GM18526 (cell line): ENCODE results near the gene MXRA7.

Experiments
- POLR2A ChIP-seq: IDR thresholded peaks from 3 replicates; pipeline ENCODE4 v1.6.1; 2011; ENCODE audit not compliant: insufficient read length; ENCODE audit errors: extremely low read depth

The MXRA7 gene

DNA sequence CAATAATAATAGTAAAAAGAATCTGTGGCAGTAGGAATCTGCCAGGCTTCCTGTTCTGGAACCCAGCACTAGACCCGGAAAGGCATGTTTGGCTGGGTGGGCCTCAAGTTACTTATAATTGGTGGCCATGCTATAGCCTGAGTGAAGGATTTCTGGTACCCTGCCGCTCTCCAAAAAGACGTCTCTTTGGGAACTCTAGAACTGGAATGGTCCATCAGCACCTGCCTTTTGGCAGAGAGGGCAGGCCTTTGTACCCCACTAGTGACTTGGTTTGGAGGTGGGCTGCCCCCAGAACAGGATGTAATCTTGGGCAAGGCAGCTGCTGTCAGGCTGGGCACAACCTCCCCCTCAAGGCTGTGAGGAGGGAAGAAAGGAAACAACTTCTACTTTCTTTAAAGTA, 37.9 kb downstream of the MXRA7 start:
- TF ChIP-seq POLR2A, result no peak

DNA sequence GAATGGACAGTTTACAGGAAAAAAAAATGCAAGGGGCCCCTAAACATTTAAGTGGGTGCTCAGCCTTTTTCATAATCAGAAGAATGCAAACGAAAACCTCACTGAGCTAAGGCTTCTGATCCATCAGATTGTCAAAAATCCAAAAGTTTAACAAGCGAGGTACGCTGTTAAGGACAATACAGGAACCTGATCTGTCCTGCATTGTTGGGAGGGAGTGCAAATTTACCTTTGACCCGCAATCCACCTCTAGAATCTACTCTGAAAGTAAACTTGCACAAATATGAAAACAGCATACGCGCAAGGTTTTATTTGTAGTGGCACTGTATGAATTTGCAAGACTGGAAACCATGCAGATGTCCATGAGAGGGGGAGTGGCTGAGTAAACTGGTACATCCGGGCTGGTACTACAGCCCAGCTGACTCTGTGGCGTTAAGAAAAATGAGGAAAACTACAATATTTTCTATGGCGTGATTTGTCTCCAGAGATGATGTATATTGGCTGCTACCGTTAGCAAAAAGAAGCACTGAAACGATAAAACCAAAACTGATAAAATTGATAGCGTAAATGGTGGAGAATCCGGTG, 38.4 kb downstream of the MXRA7 start:
- TF ChIP-seq POLR2A, result no peak

DNA sequence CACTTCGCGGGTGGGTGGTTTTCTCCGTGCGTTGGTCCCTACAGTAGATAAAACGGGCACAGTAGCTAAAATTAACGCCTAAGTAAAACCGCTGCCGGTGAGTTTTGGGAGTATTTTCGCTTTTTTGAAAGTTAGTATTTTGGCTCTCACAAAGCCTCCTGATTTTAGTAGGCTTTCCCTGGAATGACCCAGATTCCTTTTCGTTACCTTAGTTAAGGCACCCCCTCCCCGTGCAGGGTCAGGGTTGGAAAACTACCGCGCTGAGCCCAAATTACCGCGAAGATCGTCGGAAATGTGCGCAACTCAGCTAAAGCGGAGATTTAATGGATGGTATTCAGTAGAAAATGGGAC, 38.9 kb downstream of the MXRA7 start:
- peak; percentile 49 for TF ChIP-seq POLR2A

DNA sequence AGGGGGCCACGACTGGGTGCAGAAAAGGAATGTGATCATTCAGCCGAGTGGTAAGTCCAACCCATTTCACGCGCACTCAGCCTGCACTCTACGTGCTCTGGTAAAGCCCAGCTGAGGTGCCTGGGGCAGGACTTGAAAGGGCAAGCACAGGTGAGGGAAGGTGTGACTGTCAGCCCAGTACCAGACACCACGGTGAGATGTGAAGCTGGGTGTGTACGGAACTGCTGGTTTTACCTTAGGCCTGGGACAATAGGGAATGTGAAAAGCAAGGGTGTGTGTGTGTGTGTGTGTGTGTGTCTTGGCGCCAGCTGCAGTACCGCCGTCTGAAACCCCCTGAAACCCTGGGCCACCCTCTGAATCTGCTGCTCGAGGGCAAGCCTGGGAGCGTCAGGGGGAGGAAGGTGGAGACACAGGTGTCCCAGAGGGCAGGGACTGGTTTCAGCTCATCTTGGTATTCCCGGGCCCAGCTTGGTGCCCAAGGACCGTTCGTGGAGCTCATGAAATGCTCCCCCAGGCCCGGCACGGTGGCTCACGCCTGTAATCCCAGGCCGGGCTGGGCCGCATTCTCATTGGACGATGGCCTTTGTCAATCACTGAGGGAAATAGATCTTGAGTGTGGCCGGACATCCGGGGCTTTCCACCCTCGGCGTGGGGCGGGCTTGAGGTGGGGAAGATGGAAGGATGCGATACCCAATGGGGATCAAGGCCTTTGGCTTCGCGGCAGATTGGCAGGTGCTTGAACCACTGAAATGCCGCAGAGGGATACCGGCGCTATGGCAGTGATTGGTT, 39.4 kb downstream of the MXRA7 start:
- TF ChIP-seq POLR2A, result peak; percentile 60

DNA sequence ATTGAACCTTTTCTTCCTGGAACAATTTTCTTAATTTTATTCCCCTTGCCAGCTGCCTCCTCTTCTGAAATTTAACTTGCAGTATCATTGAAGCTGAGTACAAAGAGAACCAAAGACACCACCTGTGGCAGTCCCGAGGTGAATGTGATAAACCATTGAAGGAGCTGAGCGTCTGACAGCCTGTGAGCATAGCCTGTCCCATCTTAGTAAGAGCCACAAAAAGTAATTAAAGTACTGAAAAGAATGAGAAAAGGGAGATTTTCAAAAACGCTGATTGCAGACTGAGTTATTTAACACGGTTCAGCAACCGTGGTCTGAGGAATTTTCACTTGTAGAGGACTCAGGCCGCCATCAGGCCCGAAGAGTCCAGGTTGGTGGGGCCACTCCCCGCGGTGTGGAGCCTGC, 40.0 kb downstream of the MXRA7 start:
- TF ChIP-seq POLR2A, result no peak

DNA sequence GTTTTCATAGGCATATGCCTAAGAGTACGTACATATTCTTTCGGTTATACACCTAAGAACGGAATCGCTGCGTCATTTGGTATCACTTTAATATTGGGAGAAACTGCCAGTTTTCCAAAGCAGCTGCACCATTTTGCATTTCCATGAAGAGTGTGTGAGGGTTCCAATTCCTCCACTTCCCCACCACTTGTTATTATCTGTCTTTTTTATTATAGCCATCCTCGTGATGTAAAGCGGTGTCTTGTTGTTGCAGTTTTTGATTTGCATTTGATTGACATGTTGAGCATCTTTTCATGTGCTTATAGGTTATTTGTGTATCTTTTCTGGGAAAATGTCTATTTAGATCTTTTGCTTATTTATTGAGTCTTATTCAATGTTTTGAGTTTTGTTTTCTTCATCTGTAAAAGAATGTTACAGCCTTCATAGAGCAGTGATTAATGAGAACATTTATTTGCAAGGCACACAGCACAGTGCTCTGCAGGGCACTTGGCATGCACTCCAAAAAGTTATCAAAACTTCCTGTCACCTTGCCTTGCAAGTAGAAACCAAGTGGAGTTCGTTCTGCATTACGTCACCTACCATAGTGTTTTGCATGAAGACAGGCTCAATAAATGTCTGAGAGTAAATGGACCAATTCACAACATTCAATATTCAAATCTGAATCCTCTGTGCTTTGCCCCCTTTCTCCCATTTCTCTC, 40.6 kb downstream of the MXRA7 start:
- TF ChIP-seq POLR2A, result no peak

DNA sequence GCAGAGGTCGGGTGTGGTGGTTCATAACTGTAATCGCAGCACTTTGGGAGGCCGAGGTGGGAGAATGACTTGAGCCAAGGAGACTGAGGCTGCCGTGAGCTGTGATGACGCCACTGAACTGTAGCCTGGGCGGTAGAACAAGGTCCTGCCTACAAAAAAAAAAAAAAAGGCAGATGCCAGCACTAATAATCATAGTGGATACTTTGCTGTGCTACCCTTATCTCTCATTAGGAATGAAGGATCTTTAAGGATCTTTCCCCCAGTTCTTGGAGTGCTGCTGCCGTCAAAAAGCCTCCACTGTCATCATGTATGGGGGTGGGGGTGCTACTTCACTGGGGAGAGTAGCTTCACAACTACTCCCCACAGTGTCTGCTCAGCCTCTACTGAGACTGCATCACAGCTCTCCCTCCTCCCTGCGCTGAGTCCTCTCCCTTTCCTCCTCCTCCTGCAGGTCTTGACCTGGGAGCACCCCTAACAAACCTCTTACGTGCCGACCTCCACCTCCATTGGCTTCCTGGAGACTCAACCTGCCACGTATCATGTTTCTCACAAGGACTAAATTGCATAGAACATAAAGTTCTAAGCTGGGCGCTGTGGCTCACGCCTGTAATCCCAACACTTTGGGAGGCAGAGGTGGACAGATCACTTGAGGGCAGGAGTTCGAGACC, 42.8 kb downstream of the MXRA7 start:
- TF ChIP-seq POLR2A, result no peak

DNA sequence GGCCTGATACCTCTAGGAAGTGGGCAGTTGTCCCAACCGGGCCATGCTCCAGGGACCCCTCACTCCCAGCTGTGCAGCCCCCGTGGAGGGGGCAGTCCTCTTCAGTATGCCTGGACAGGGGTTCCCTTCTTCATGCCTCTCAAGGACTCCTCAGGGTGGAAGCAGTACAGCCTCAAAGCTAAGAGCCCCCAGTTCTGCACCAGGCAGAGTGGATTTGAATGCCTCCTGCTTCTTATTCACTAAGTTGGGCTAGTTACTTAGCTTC, 43.3 kb downstream of the MXRA7 start:
- no peak for TF ChIP-seq POLR2A

DNA sequence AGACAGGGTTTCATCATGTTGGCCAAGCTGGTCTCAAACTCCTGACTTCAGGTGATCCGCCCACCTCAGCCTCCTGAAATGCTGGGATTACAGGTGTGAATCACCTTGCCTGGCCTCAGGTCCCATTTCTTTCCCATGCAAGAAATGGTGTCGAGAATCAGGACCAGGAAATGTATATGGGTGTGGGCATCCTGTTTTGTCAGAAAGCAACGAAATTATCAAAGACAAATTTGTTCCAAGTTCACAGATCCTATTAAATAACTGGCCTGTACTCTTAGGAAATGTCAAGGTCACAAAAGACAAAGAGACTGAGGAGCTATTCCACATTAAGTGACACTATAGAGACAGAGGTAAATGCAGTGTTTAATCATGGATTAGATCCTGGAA, 50.1 kb downstream of the MXRA7 start:
- TF ChIP-seq POLR2A, result no peak

DNA sequence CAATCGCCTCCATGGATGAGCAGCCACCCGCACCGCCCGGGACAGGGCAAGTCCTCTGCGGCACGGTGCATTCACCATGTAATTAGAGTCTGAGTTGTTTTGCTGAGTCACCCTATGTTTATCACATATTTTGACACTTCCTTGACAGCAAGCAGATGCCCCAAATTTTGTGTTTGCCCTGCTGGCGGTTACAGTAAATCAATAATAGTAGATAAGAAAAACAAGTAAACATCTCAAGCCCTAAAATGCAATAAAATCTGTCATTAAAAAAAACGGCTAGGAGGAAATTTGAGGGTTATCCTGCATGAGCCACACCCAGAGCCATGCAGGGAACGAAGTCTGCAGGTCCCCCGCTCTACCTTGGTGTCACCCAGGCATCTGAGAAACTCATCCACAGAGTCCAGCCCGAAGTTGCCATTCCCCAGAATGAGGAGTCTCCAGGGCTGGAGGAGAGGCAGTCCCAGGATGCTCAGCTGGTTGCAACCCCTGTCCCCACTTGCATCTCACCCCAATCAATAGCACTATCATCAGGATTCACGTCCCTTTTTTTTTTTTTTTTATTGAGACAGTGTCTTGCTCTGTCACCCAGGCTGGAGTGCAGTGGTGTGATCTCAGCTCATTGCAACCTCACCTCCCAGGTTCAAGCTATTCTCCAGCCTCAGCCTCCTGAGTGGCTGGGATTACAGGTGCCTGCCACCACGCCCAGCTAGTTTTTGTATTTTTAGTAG, 50.7 kb downstream of the MXRA7 start:
- TF ChIP-seq POLR2A, result no peak

DNA sequence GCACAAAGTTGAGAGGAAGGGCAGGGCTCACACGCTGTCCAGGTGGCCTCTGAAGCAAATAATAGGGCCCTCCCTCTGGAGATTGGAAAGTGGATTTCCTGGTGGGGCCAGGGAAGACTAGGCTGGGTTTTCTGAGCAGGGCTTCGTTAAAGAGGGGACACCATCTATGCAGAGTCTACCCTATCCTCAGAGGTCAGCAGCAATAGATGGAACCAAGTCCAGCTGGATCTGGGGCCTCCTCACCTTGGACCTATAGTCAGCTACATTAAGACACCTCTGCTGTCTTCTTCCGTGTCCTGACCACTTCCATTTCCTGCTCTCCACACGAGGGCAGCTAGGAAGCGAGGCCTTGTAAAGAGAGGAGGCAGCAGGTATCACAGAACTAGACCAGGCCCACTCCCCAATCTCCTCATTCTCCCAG, 52.5 kb downstream of the MXRA7 start:
- no peak for TF ChIP-seq POLR2A

DNA sequence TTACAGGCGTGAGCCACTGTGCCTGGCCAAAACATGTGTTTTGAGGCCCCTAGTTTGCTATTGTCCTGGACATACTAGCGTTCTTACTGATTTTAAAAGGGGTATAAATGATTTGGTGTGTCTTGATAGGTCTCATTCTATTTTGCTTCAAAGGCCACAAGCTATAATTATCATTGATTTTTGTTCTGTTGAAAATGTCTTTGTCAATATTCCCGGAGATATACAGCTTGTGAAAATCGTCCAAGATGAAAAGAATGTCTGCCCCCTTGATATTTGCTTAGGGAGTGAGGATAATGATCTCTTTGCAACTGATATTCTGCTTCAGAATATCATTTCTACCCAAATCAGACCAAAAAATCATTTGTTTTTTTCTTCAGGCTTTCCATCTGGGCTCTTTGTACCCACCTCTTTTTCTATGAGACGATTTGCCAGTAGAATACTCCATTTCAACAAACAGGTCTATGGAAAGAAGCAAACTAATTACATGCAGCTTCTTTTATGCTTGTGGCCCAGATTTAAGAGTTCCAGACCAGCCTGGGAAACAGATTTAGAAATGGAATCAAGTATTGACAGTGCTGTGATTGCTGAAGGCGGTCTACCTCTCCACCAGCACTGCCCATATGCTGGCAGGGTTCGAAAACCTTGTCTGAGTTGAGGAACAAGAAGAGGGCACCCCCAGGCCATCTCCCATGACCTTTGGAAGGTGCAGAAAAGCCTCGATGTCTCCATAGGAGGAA, 53.1 kb downstream of the MXRA7 start:
- no peak for TF ChIP-seq POLR2A

DNA sequence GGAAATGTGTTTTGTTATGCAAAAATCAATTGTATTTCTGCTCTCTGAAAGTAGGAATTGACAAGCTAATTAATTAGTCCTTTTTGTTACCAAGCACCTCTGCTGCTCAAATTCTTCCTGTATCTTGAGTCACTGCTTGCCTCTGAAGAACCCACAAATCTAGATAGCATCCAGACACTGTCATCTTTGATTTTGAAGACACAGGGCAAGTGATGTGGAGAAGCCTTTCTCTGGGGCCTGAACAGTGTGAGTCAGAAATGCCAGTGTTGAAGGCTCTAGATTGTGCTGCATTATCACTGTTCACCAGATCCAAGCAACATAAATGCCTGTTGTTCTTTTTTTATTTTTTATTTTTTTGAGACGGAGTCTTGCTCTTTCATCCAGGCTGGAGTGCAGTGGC, 56.4 kb downstream of the MXRA7 start:
- no peak for TF ChIP-seq POLR2A

DNA sequence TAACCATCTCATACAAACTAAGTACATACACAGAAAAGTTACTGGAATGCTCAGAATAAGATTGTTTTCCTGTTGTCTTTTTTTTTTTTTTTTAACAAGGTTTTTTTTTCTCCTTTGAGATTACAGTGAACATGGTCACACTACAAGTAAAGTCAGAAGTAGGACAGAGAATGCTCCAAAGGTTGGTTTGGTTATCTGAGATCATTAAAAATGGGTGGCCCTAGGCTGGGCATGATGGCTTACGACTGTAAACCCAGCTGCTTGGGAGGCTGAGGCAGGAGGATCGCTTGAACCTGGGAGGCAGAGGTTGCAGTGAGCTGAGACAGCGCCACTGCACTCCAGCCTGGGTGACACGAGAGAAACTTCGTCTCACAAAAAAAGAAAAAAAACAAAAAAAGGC, 60.3 kb downstream of the MXRA7 start:
- no peak for TF ChIP-seq POLR2A

DNA sequence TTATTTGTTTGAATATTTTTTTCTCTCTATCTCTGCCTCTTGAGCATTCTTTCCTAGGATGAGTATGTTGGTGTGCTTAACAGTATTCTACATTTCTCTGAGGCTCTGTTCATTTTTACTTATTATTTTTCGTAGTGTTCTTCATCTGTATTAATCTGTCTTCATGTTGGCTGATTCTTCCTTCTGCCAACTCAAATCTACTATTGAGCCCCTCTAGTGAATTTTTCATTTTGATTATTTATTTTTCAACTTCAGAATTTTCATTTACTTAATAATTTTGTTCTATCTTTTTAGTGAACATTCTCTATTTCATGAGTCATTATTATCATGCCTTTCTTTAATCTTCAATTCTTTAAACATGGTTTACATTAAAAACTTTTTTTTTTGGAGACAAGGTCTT, 64.1 kb downstream of the MXRA7 start:
- no peak for TF ChIP-seq POLR2A

DNA sequence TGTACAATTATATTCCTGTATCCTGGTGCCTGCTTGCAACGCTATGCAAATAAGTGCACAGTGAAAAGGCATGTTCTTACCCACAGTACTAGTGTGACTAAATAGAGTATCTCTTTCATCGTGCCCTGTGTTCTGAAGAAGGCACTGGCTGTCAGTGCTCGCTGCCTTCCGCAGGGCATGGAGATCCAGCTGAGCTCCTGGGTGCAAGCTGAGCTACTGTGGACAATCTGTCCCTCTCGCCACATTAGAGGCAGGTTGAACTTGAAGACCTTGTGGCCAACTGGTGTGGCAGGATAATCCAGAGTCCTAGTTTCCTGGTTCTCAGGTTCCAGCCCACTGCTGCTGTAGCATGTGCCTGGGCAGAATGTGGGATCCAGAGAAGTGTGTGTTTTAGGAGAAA, 65.3 kb downstream of the MXRA7 start:
- TF ChIP-seq POLR2A, result no peak

DNA sequence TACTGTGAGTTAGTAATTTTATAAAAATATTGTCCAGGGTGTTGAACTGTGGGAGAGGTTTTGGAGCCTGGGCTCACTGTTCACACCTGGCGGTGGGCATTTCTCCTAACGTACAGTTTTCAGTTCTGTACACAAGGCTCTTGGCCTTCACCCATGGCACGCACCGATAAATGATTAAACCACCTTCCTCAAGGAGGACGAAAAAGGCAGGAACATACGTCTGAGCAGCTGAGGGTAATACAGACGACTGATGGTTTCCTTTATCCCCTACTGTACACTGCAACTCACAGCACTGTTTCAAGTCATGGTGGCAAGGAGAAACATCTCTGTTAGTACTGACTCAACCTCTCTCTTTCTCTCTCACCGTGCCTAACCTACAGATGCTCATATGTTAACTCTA, 65.8 kb downstream of the MXRA7 start:
- TF ChIP-seq POLR2A, result no peak
